ENCODE results near the gene FOXE3. TPM values are rescaled to one million over a fixed set of nuclear protein-coding genes. Genes with fewer than 3 reads are reported as not detected.
"Not testable (repeated sequence)": the region's sequence is repeated elsewhere in the genome, so short reads cannot be mapped to it uniquely, and the experiment has no call there.

Gene FOXE3
- total and polyA plus RNA-seq, 9 of the 15 experiments (the other 6 are each of a cell fraction or from before 2014, with no cell fraction given) = not detected

GRCh38 chr1:47452426-47452825, 36.3 kb downstream of the FOXE3 start (continued):
- TF ChIP-seq MGA (IDR thresholded peaks at IDR 0.05) (no peak), ZNF133 (CRISPR knock-in tag; IDR thresholded peaks at IDR 0.05) (no peak), E2F1 (CRISPR knock-in tag; IDR thresholded peaks at IDR 0.05) (no peak)

- WGBS (ENCODE audit: insufficient coverage, low coverage, missing lambda C conversion rate) = 0% methylated on average over 2 of the region's 2 CpGs
- H3K4me2 ChIP-seq (ENCODE audit: insufficient read depth, low read length); ATAC-seq; DNase-seq (ENCODE audit: extremely low read depth in 1 of 4, low spot score in 3 of 4); BruUV-seq (replicated peaks); H3K27ac ChIP-seq (ENCODE audit: extremely low read depth, low read depth, low read length); in situ Hi-C loops (cut with MboI); H3K9me3 ChIP-seq (replicated peaks; ENCODE audit: control insufficient read depth, insufficient read depth, low read depth, low read length); H3K9ac ChIP-seq (ENCODE audit: insufficient read depth in 1 of 2, low read depth in 2 of 2, low read length in 2 of 2); H3K36me3 ChIP-seq (ENCODE audit: control insufficient read depth, insufficient read depth, low read length); FAIRE-seq; H3K4me1 ChIP-seq (replicated peaks in 1 of 2; ENCODE audit: control insufficient read depth in 2 of 2, insufficient read depth in 2 of 2, low read length in 2 of 2); H3K4me3 ChIP-seq; H3K79me2 ChIP-seq (ENCODE audit: control insufficient read depth, insufficient read depth, low read length); H2AFZ ChIP-seq (ENCODE audit: low read depth, low read length); H3K9me1 ChIP-seq (ENCODE audit: control insufficient read depth, insufficient read depth, low read length): not testable (repeated sequence)
- intact Hi-C loops (cut with micrococcal nuclease) = loop anchor here (5.0 kb wide), 3 partner anchors 58 to 273 kb away; no protein-coding TSS in a partner anchor
- ChIA-PET POLR2A (interaction anchor here (0.8 to 2.5 kb wide), 4 partner anchors 11 to 52 kb away, joined by 3 to 8 read pairs (median 4); no protein-coding TSS in a partner anchor), CTCF (ENCODE audit: low intra/inter-chr PET ratio) (interaction anchor here (0.7 kb wide), 1 partner anchor 30 kb away, joined by 4 read pairs; no protein-coding TSS in a partner anchor)
- H4K20me1 ChIP-seq (replicated peaks; ENCODE audit: control insufficient read depth, insufficient read depth, low read length) = peaks cover 11% of the 10 kb centered on the region; the same call in 1 of the 2 replicates
- peaks cover 33 to 41% of the 10 kb centered on the region in 2 experiments for H3K27me3 ChIP-seq (ENCODE audit: control insufficient read depth in 2 of 2, insufficient read depth in 2 of 2, low read length in 2 of 2)
Measured at GRCh38 chr1:47453910-47454309, 37.8 kb downstream of the FOXE3 start.

All from K562 (cell line).